Activated naive CD4-positive, alpha-beta T cell treated with anti-CD3 and anti-CD28 coated beads for 36 hours (primary cell): ENCODE data around the gene SNRPB. TPM values are rescaled to one million over a fixed set of nuclear protein-coding genes. Genes with fewer than 3 reads are reported as not detected.
A peak's percentile ranks its signal among the peaks of the same experiment; 100 is the strongest.
"Not testable (repeated sequence)": the region's sequence is repeated elsewhere in the genome, so short reads cannot be mapped to it uniquely, and the experiment has no call there.

ENCODE experiments used
- CTCF ChIA-PET: fragments of 350-600 bp; sonication (Branson Sonifier 250); formaldehyde crosslinking; loops from one replicate; lab custom pipeline; 2021; ENCODE audit warnings: antibody characterized with exemption; lab: Charles Lee
- DNase-seq: peaks from one replicate; pipeline ENCODE4 v3.0.0-alpha.2; 2020
- H3K27ac Mint-ChIP-seq: one replicate; pipeline ENCODE4 v1.8.0; 2021; ENCODE audit warnings: mild to moderate bottlenecking, mixed read lengths
- H3K27me3 Mint-ChIP-seq: one replicate; pipeline ENCODE4 v1.8.0; 2021; ENCODE audit warnings: low read depth, mixed read lengths
- H3K36me3 Mint-ChIP-seq: one replicate; pipeline ENCODE4 v1.8.0; 2021; ENCODE audit warnings: low read depth, mixed read lengths
- H3K4me1 Mint-ChIP-seq: one replicate; pipeline ENCODE4 v1.8.0; 2021; ENCODE audit warnings: low read depth, mixed read lengths
- H3K4me3 Mint-ChIP-seq: one replicate; pipeline ENCODE4 v1.8.0; 2021; ENCODE audit warnings: mild to moderate bottlenecking, moderate library complexity, mixed read lengths
- H3K9me3 Mint-ChIP-seq: one replicate; pipeline ENCODE4 v1.8.0; 2021; ENCODE audit warnings: mixed read lengths
- intact Hi-C: fragments of 100-400 bp; cut with micrococcal nuclease; formaldehyde crosslinking; loops from one replicate; pipeline ENCODE4 v1.15.1; 2023
- total RNA-seq, 2 experiments: library from RNA; stranded (reverse); gene quantifications; one replicate each; pipeline ENCODE4 v1.2.3, GENCODE V29; 2021

SNRPB gene
- total RNA-seq, 2 experiments from 2014 or later: 422 to 431 TPM

DNA sequence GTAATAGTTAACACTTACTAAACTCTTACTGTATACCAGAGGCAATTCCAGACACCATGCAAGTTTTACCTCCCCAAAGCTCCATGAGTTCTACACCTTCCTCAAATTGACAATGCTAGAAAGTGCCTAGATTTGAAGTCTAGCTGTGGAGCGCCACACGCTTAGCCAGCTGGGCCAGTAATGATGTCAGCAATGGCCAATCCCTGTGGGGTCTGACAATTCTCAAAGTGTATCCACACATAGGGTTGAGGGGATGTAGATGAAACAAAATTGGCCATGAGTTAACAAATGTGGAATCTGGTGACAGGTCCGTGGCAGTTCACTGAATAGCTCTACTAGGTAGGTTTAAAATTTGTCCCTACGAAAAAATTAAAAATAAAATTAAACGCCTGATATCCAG is 36.9 kb upstream of the SNRPB start:
- no peak for DNase-seq
- H3K4me3 Mint-ChIP-seq: peak overlapping the region; percentile 99
- CTCF ChIA-PET: interaction anchor here (0.7 to 9.9 kb wide), 2 partner anchors 15 to 41 kb away, joined by 3 to 74 read pairs; no protein-coding TSS in a partner anchor
- H3K9me3 Mint-ChIP-seq: no peaks in the 10 kb centered on the region
- intact Hi-C loops: loop anchor here (5.0 kb wide), 1 partner anchor 145 kb away; the partner anchor contains the start of gene NOP56
- H3K27ac Mint-ChIP-seq: no peak overlapping the region
- peaks cover 23% of the 10 kb centered on the region for H3K4me1 Mint-ChIP-seq
- peaks cover 5% of the 10 kb centered on the region for H3K36me3 Mint-ChIP-seq
- H3K27me3 Mint-ChIP-seq: peaks cover 3% of the 10 kb centered on the region

DNA sequence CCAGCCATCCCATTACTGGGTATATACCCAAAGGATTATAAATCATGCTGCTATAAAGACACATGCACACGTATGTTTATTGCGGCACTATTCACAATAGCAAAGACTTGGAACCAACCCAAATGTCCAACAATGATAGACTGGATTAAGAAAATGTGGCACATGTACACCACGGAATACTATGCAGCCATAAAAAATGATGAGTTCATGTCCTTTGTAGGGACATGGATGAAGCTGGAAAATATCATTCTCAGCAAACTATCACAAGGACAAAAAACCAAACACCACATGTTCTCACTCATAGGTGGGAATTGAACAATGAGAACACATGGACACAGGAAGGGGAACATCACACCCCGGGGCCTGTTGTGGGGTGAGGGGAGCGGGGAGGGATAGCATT is 35.8 kb upstream of the SNRPB start:
- H3K27ac Mint-ChIP-seq, H3K9me3 Mint-ChIP-seq, H3K36me3 Mint-ChIP-seq, H3K27me3 Mint-ChIP-seq, H3K4me3 Mint-ChIP-seq, DNase-seq: not testable (repeated sequence)
- peaks cover 26% of the 10 kb centered on the region for H3K4me1 Mint-ChIP-seq
- intact Hi-C loops: loop anchor here (5.0 kb wide), 1 partner anchor 146 kb away; the partner anchor contains the start of gene NOP56
- CTCF ChIA-PET: interaction anchor here (0.7 to 9.9 kb wide), 2 partner anchors 16 to 188 kb away, joined by 3 to 74 read pairs; no protein-coding TSS in a partner anchor

DNA sequence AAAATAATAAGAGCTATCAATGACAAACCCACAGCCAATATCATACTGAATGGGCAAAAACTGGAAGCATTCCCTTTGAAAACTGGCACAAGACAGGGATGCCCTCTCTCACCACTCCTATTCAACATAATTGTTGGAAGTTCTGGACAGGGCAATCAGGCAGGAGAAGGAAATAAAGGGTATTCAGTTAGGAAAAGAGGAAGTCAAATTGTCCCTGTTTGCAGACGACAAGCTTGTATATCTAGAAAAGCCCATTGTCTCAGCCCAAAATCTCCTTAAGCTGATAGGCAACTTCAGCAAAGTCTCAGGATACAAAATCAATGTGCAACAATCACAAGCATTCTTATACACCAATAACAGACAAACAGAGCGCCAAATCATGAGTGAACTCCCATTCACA is 34.2 kb upstream of the SNRPB start:
- DNase-seq, H3K27ac Mint-ChIP-seq, H3K4me3 Mint-ChIP-seq, H3K27me3 Mint-ChIP-seq, H3K9me3 Mint-ChIP-seq: not testable (repeated sequence)
- peaks cover 26% of the 10 kb centered on the region for H3K4me1 Mint-ChIP-seq
- H3K36me3 Mint-ChIP-seq: peaks cover 15% of the 10 kb centered on the region
- intact Hi-C loops: loop anchor here (5.0 kb wide), 1 partner anchor 147 kb away; the partner anchor contains the start of gene NOP56
- CTCF ChIA-PET: interaction anchor here (0.6 kb wide), 1 partner anchor 169 kb away, joined by 3 read pairs; no protein-coding TSS in a partner anchor

DNA sequence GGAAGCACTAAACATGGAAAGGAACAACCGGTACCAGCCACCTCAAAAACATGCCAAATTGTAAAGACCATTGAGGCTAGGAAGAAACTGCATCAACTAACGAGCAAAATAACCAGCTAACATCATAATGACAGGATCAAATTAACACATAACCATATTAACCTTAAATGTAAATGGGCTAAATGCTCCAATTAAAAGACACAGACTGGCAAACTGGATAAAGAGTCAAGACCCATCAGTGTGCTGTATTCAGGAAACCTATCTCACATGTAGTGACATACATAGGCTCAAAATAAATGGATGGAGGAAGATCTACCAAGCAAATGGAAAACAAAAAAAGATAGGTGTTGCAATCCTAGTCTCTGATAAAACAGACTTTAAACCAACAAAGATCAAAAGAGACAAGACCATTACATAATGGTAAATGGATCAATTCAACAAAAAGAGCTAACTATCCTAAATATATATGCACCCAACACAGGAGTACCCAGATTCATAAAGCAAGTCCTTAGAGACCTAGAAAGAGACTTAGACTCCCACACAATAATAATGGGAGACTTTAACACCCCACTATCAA is 32.3 kb upstream of the SNRPB start:
- H3K27ac Mint-ChIP-seq, H3K4me3 Mint-ChIP-seq, intact Hi-C loops, H3K27me3 Mint-ChIP-seq, DNase-seq, CTCF ChIA-PET, H3K9me3 Mint-ChIP-seq: not testable (repeated sequence)
- peaks cover 19% of the 10 kb centered on the region for H3K4me1 Mint-ChIP-seq
- peaks cover 22% of the 10 kb centered on the region for H3K36me3 Mint-ChIP-seq

DNA sequence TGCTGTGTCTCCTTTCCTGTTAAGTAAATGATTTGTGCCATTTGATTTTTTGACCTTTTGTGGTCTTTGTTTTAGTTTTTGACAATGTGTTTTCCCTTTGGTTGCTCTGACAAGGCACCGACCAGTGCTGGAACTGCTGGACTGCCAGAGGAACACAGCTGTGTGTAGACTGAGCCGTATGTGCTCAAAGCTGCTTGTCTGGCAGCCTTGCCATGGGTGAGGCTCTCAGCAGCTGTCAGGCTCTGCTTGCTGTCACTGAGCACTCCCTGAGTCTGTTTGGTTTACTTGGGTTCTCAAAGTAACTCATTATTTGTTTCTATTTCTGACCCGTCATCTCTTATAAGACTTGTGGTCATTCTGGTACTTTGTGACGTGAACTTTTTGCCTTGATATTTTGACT is 15.1 kb upstream of the SNRPB start:
- H3K9me3 Mint-ChIP-seq: peaks cover 6% of the 10 kb centered on the region
- CTCF ChIA-PET: no interaction called here

DNA sequence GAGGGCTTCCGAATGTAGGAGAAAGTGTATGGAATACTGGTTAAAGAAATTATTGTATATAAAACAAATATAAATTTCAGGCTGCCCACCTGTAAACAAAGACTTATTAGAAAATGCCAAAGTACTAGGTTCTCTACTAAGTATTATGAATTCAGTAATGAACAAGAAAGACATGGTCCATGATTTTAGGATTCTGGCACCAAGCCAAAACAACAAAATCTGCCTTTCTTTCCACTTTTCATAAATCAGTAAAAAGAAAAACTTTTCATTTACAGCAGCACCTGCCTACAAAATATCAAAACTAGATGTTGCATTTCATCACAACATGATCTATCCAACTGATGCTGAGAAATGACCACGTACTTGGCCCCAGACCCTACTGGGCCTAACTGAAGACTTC is 14.5 kb upstream of the SNRPB start:
- no peaks in the 10 kb centered on the region for H3K27me3 Mint-ChIP-seq
- H3K36me3 Mint-ChIP-seq: peaks cover 47% of the 10 kb centered on the region
- CTCF ChIA-PET: interaction anchor here (1.5 kb wide), 1 partner anchor 33 kb away, joined by 4 read pairs; no protein-coding TSS in a partner anchor
- peaks cover 6% of the 10 kb centered on the region for H3K9me3 Mint-ChIP-seq
- no peak overlapping the region for H3K4me3 Mint-ChIP-seq
- no peak for DNase-seq
- H3K27ac Mint-ChIP-seq: no peak overlapping the region
- intact Hi-C loops: no loop called here
- H3K4me1 Mint-ChIP-seq: no peaks in the 10 kb centered on the region

More for the DNA sequence above, 15.1 kb upstream of the SNRPB start:
- DNase-seq: no peak
- intact Hi-C loops: no loop called here
- Mint-ChIP-seq H3K4me1 (no peaks in the 10 kb centered on the region), H3K27me3 (no peaks in the 10 kb centered on the region), H3K36me3 (peaks cover 47% of the 10 kb centered on the region), H3K27ac (no peak overlapping the region), H3K4me3 (no peak overlapping the region)

DNA sequence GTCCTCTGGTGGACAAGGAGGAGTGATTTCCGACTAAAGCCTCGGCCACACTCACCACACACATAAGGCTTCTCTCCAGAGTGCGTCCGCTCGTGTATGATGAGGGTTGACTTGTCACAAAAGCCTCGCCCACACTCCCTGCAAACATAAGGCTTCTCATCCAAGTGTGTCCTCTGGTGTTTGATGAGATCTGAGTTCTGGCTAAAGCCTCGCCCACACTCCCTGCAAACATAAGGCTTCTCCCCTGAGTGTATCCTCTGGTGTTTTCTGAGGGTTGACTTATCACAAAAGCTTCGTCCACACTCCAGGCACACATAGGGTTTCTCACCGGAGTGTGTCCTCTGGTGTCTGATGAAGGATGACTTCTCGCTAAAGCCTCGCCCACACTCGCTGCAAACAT is 12.9 kb upstream of the SNRPB start:
- Mint-ChIP-seq H3K27ac (no peak overlapping the region), H3K4me1 (no peaks in the 10 kb centered on the region), H3K4me3 (no peak overlapping the region), H3K9me3 (peaks cover 6% of the 10 kb centered on the region), H3K36me3 (peaks cover 51% of the 10 kb centered on the region), H3K27me3 (no peaks in the 10 kb centered on the region)
- DNase-seq: no peak
- CTCF ChIA-PET: interaction anchor here (1.1 kb wide), 1 partner anchor 38 kb away, joined by 3 read pairs; no protein-coding TSS in a partner anchor
- intact Hi-C loops: no loop called here

DNA sequence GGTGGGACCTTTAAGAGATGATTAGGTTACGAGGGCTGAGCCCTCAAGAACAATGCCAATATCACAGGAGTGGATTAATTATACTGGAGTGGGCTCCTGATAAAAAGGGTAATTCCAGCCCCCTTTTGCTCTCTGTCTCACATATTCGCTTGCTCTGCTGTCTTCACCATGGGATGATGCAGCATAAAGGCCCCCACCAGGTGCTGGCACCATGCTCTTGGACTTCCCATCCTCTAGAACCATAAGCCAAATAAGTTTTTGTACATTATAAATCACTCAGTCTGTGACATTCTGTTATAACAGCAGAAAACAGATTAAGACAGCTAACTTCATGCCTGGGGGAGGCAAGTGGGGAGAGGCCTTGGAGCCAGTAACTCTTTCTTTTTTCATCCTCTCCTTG is 9.8 kb upstream of the SNRPB start:
- peaks cover 6% of the 10 kb centered on the region for H3K9me3 Mint-ChIP-seq
- no peak for DNase-seq
- H3K4me1 Mint-ChIP-seq: no peaks in the 10 kb centered on the region
- H3K36me3 Mint-ChIP-seq: peaks cover 48% of the 10 kb centered on the region
- no peak overlapping the region for H3K4me3 Mint-ChIP-seq
- CTCF ChIA-PET: interaction anchor here (0.6 to 1.0 kb wide), 2 partner anchors 14 to 42 kb away, joined by 3 read pairs; no protein-coding TSS in a partner anchor
- no peaks in the 10 kb centered on the region for H3K27me3 Mint-ChIP-seq
- intact Hi-C loops: no loop called here
- H3K27ac Mint-ChIP-seq: no peak overlapping the region

DNA sequence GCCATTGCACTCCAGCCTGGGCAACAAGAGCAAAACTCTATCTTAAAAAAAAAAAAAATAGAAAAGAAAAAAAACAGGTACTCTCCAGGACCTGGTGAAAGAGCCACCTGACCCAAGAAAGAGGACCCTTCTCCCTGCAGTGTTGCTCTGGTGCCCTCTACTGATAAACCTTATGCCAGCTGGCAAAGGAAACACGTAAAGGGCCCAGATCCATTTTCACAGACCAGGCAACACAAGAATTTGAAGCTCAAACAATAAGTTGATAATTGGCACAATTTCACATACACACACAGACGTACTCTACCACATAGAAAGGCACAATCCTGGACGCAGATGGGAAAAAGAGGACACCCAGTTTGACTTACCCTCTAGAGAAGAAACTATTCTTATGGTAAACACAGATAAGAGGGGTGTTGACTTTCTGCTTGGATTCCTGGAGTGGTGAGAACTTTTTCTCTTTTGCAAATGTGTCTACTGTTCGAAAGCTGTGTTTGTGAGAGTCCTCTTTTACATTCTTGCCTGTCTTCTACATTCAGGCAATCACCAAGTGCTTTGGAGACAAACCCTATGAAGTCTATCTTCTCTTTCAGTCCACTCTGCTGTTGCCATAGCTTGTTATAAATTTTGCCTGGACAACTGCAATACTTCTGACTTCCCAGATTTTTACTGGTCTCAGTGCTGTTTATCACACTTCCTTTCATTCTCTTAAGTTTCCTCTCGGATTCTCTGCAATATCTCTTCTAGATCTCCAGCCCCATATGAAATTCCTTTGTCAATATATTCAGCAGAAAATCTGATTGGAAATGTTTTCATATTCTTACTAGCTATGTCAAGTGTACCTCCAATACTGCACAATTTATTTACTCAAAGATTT is 6.4 kb upstream of the SNRPB start:
- no peak overlapping the region for H3K27ac Mint-ChIP-seq
- peaks cover 6% of the 10 kb centered on the region for H3K9me3 Mint-ChIP-seq
- no peak for DNase-seq
- peaks cover 26% of the 10 kb centered on the region for H3K36me3 Mint-ChIP-seq
- H3K4me3 Mint-ChIP-seq: no peak overlapping the region
- peaks cover 5% of the 10 kb centered on the region for H3K4me1 Mint-ChIP-seq
- CTCF ChIA-PET: interaction anchor here (0.6 kb wide), 1 partner anchor 24 kb away, joined by 4 read pairs; no protein-coding TSS in a partner anchor
- intact Hi-C loops: no loop called here
- H3K27me3 Mint-ChIP-seq: no peaks in the 10 kb centered on the region

DNA sequence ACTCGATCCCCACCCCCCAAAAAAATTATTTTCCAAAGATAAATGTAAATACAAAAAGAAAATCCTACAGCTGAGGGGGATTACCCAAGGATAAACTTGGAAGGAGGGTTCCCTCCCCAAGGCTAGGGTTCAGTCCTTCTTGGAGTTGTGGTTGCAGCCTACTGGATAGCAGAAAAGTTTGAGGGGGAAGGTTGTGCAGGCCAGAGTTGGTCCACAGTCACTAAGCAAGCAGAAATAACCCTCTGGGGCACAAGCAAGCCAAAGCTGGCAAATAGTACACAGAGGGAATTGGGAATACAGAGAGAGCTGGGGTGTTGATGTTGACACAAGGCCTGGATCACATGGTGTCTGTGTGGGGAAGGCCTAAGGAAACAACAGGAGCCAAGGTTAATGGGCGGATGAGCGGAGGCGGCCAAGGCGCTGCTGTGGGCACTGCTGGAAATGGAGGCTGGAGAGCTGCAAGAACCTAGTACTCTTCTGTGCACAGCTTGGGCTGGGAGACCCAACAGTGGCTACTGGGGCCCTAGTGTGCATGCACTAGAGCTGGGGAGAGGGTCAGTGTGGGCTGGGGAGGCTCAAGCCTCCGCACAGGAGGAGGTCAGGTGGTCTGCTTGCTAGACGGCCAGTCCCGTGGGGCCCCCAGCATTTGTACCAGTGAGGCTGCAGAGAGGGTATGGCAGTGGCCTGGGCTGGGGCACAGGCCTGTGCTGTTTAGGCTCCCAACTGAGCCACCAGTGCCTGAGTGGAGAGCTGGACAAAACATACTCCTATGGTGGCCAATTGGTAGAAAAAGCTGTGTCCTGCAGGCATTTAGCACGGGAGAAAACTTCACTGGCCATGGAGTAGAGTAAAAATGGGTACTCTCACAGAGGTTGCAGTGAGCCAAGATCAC is 5.5 kb upstream of the SNRPB start:
- Mint-ChIP-seq H3K36me3 (peaks cover 17% of the 10 kb centered on the region), H3K27me3 (no peaks in the 10 kb centered on the region), H3K4me3 (no peak overlapping the region), H3K4me1 (peaks cover 12% of the 10 kb centered on the region), H3K9me3 (peaks cover 4% of the 10 kb centered on the region), H3K27ac (no peak overlapping the region)
- DNase-seq: no peak
- CTCF ChIA-PET: no interaction called here
- intact Hi-C loops: no loop called here

DNA sequence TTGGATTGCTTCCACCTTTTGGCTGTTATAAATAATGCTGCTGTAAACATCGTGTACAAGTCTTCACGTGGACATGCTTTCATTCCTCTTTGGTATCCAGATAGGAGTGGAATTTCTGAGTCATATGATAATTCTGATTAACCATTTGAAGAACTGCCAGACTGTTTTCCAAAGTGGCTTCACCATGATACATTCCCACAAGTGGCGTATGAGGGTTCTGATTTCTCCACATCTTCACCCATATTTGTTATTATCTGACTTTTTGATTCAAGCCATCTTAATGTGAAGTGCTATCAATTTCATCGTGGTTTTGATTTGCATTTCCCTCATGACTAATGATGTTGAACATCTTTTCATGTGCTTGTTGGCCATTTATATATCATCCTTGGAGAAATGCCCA is 2.9 kb upstream of the SNRPB start:
- Mint-ChIP-seq H3K27ac (no peak overlapping the region), H3K4me3 (no peak overlapping the region), H3K9me3 (no peaks in the 10 kb centered on the region), H3K36me3 (peaks cover 20% of the 10 kb centered on the region), H3K4me1 (peaks cover 26% of the 10 kb centered on the region), H3K27me3 (no peaks in the 10 kb centered on the region)
- DNase-seq: no peak
- CTCF ChIA-PET: no interaction called here
- intact Hi-C loops: loop anchor here (5.0 kb wide), 1 partner anchor 256 kb away; no protein-coding TSS in a partner anchor
